Ascending aorta (tissue), 2 donors: ENCODE measurements around the gene ANKH. TPM values are rescaled to one million over a fixed set of nuclear protein-coding genes. Genes with fewer than 3 reads are reported as not detected.

Experiments used
- DNase-seq, 2 donors: peaks; one replicate each; pipeline ENCODE4 v3.0.0-alpha.2; 2019; ENCODE audit warnings: low spot score in 2 of 2
- H3K27ac ChIP-seq, 2 donors: fragments of 200-600 bp; sonication (generic); one replicate each; pipeline ENCODE4 v1.5.1; 2016 to 2017; ENCODE audit warnings: mild to moderate bottlenecking in 1 of 2
- H3K27me3 ChIP-seq: fragments of 200-600 bp; sonication (generic); one replicate; pipeline ENCODE4 v1.5.1; 2017
- H3K36me3 ChIP-seq, 2 donors: fragments of 200-600 bp; sonication (generic); one replicate each; pipeline ENCODE4 v1.5.1; 2016
- H3K4me1 ChIP-seq, 2 donors: fragments of 200-600 bp; sonication (generic); one replicate each; pipeline ENCODE4 v1.5.1; 2016 to 2017; ENCODE audit warnings: mild to moderate bottlenecking in 1 of 2
- H3K4me3 ChIP-seq, 2 donors: fragments of 200-600 bp; sonication (generic); one replicate each; pipeline ENCODE4 v1.5.1; 2016 to 2017; ENCODE audit warnings: mild to moderate bottlenecking in 1 of 2
- H3K9me3 ChIP-seq, 2 donors: fragments of 200-600 bp; sonication (generic); one replicate each; pipeline ENCODE4 v1.5.1; 2016
- intact Hi-C: fragments of 100-400 bp; cut with DNase I; formaldehyde crosslinking; loops from one replicate; pipeline ENCODE4 v1.15.1; 2023
- total RNA-seq: library from RNA; depleted of rRNA; stranded (reverse); fragments of >200 nt; gene quantifications from one replicate; pipeline ENCODE4 v1.1.0, GENCODE V29; 2016
- TF ChIP-seq, protein P1 (sequence below), 3 experiments: fragments of 200-600 bp in 2 of 3; fragments of 450-650 bp in 1 of 3; sonication (generic) in 2 of 3; IDR thresholded peaks; one replicate each; pipeline ENCODE4 v1.5.1; 2016 to 2019; ENCODE audit warnings: antibody characterized with exemption in 3 of 3, mild to moderate bottlenecking in 1 of 3, moderate library complexity in 1 of 3

The ANKH gene
- total RNA-seq, 1 donor from 2014 or later = 388 TPM

DNA sequence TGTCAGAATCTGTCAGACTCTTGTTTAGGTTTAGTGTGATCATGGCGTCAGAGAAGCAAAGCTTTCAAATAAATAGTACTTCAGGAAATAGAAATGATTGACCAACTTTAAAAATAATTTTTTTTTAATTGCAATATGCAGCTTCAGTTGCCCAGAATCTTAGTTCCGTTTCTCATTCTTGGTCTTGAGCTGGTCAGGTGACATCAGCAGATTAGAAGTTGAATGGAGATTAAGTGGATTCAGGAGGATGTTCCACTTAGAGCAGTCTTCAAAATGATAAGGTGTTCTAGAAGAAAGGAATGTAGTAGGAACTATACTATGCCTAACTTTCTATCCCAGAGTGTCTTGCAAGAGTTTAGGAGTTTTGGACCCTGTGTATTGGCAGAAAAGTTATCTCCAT is 176.4 kb downstream of the ANKH start:
- no peak for DNase-seq
- TF ChIP-seq, protein P1, sequence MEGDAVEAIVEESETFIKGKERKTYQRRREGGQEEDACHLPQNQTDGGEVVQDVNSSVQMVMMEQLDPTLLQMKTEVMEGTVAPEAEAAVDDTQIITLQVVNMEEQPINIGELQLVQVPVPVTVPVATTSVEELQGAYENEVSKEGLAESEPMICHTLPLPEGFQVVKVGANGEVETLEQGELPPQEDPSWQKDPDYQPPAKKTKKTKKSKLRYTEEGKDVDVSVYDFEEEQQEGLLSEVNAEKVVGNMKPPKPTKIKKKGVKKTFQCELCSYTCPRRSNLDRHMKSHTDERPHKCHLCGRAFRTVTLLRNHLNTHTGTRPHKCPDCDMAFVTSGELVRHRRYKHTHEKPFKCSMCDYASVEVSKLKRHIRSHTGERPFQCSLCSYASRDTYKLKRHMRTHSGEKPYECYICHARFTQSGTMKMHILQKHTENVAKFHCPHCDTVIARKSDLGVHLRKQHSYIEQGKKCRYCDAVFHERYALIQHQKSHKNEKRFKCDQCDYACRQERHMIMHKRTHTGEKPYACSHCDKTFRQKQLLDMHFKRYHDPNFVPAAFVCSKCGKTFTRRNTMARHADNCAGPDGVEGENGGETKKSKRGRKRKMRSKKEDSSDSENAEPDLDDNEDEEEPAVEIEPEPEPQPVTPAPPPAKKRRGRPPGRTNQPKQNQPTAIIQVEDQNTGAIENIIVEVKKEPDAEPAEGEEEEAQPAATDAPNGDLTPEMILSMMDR (IDR thresholded peaks at IDR 0.05) = no peak
- peaks cover 0 to 15% of the 10 kb centered on the region in 2 donors for H3K4me1 ChIP-seq
- intact Hi-C loops = no loop called here
- no peaks in the 10 kb centered on the region for H3K27me3 ChIP-seq
- H3K9me3 ChIP-seq = peaks cover 0 to 4% of the 10 kb centered on the region in 2 donors
- H3K27ac ChIP-seq = no peak overlapping the region
- no peak overlapping the region for H3K4me3 ChIP-seq
- peaks cover 36 to 48% of the 10 kb centered on the region in 2 donors for H3K36me3 ChIP-seq

DNA sequence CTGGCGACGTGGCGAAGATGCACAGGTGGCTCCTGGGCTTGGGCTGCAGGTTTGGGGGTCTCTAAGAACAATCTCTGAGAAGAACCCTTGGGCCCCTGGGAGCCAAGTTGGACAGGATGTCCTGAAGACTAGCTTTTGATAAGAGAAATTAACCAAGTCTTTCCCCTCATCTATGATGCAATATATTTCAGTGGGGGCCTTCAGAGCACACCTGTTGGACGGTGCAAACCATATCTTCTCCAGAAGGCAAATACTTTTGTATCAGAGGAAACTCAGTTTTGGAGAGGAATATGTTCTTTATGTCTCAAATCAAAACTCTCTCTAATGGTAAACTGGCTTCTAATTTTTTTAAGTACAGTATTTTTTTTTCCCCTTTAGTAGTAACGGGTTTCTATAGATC is 178.5 kb downstream of the ANKH start:
- peaks cover 0 to 5% of the 10 kb centered on the region in 2 donors for H3K9me3 ChIP-seq
- H3K27me3 ChIP-seq = no peaks in the 10 kb centered on the region
- TF ChIP-seq, protein P1 (IDR thresholded peaks at IDR 0.05) = no peak
- H3K27ac ChIP-seq = no peak overlapping the region
- peaks cover 50 to 67% of the 10 kb centered on the region in 2 donors for H3K36me3 ChIP-seq
- intact Hi-C loops = no loop called here
- no peak overlapping the region for H3K4me3 ChIP-seq
- no peak for DNase-seq
- peaks cover 0 to 3% of the 10 kb centered on the region in 2 donors for H3K4me1 ChIP-seq

DNA sequence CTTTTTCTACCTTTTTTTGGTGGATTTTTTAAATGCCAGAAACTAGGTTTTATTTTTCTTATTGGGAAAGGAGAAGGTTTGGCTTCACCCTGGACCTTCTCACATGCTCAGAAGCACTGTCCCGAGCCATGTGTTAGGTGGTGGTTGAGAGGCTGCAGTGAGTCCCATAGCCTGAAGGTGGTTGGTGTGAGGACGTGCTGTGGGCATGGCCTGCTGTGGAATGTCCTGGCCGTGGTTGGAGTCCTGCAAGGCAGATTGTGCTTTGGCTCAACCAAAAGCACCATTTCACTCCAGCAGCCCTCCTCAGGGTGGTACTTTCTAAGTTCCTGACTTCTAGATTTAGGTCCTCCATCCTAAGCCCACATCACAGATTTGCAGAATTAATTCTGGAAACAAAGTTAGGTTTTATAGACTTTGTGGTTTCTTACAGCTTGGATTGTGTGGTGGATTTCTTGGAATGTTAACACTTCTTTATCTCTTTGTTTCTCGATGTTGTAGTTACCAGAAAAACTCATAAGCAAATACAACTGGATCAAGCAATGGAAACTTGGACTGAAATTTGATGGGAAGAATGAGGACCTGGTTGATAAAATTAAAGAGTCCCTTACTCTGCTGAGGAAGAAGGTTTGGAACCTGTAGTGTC is 184.4 kb downstream of the ANKH start:
- H3K4me3 ChIP-seq = no peak overlapping the region
- DNase-seq = no peak
- H3K9me3 ChIP-seq = peaks cover 0 to 5% of the 10 kb centered on the region in 2 donors
- TF ChIP-seq, protein P1 (IDR thresholded peaks at IDR 0.05) = peak in 2 of 3 experiments; percentile 34
- H3K27me3 ChIP-seq = no peaks in the 10 kb centered on the region
- H3K36me3 ChIP-seq = peaks cover 41 to 55% of the 10 kb centered on the region in 2 donors
- intact Hi-C loops = loop anchor here (2.0 kb wide), 1 partner anchor 40 kb away; no protein-coding TSS in a partner anchor
- peak overlapping the region; percentile 35 to 36 for H3K27ac ChIP-seq
- H3K4me1 ChIP-seq = peaks cover 0 to 19% of the 10 kb centered on the region in 2 donors

DNA sequence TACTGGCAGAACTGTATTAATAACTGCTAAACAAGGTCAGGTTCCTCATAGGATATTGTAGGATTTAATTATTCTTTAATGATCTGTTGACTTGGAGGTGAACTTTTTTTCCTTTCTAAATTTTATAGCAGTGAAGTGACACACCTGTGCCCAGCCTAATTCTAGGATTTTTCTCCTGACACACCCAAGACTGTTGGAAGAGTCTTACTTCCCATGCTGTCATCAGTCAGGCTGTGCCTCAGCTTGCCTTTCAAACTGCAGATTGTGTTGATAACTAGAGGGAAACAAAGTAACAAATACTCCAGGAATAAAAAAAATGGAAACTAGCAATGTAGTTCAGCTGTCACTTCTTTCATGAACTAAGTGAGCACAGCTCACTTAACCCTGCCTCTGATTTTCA is 185.1 kb downstream of the ANKH start:
- H3K36me3 ChIP-seq = peaks cover 35 to 55% of the 10 kb centered on the region in 2 donors
- intact Hi-C loops = loop anchor here (2.0 kb wide), 1 partner anchor 40 kb away; no protein-coding TSS in a partner anchor

DNA sequence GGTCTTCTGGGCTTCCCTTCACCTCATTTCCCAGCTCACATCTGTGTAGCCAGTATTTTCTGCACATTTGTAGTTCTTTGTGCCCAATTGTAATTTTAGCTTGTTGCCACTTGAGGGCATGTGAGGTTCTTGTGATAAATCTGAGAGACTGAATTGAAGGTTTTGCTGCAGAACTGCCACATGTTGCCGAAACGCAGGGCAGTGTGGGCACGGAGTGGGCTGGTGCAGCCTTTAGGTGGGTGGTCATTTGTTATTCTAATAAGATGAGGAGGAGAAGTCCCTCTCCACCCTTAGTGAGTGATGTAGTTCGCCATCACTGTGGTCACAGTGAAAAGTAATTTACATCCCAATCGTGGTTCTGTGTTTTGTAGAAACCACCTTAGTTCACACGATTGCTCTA is 185.8 kb downstream of the ANKH start:
- H3K36me3 ChIP-seq = peaks cover 31 to 51% of the 10 kb centered on the region in 2 donors
- H3K4me3 ChIP-seq = no peak overlapping the region
- H3K4me1 ChIP-seq = peaks cover 0 to 28% of the 10 kb centered on the region in 2 donors
- intact Hi-C loops = loop anchor here (2.0 kb wide), 2 partner anchors 41 to 317 kb away; no protein-coding TSS in a partner anchor
- no peak overlapping the region for H3K27ac ChIP-seq
- no peak for DNase-seq
- TF ChIP-seq, protein P1 (IDR thresholded peaks at IDR 0.05) = peak; percentile 69 to 79 (median 72)
- peaks cover 0 to 5% of the 10 kb centered on the region in 2 donors for H3K9me3 ChIP-seq
- H3K27me3 ChIP-seq = no peaks in the 10 kb centered on the region

More for the DNA sequence above, 185.1 kb downstream of the ANKH start:
- DNase-seq = no peak
- Histone ChIP-seq H3K4me3 (no peak overlapping the region), H3K27ac (peak overlapping the region in 1 of 2 donors; percentile 36), H3K9me3 (peaks cover 0 to 5% of the 10 kb centered on the region in 2 donors), H3K4me1 (peaks cover 0 to 24% of the 10 kb centered on the region in 2 donors), H3K27me3 (no peaks in the 10 kb centered on the region)
- TF ChIP-seq, protein P1 (IDR thresholded peaks at IDR 0.05) = no peak
